Measurements from ENCODE around the gene PRSS33.

GRCh38 chr16:2773188-2773968 lies 14.0 kb downstream of the PRSS33 start:
- no peak for TF ChIP-seq EP300 (IDR thresholded peaks at IDR 0.05)
- no peak for TF ChIP-seq CTCF (IDR thresholded peaks at IDR 0.05)
- no peak for TF ChIP-seq POLR2AphosphoS5 (IDR thresholded peaks at IDR 0.05)
- TF ChIP-seq POLR2A (IDR thresholded peaks at IDR 0.05) = no peak
